Endothelial cell of umbilical vein (primary cell): ENCODE measurements around the gene TTC27. TPM values are rescaled to one million over a fixed set of nuclear protein-coding genes. Genes with fewer than 3 reads are reported as not detected.

Experiments
- BruUV-seq: library from RNA; stranded (reverse); fragments of 400-500 nt; replicated peaks from 2 replicates; lab custom pipeline; 2021; lab: Mats Ljungman, UMichigan
- CTCF ChIA-PET: fragments of 300-600, 350-600 bp; sonication (Branson Sonifier 250); formaldehyde crosslinking; loops from one replicate; lab custom pipeline; 2021; ENCODE audit warnings: antibody characterized with exemption, inconsistent platforms; lab: Charles Lee
- POLR2A ChIA-PET: fragments of 300-600, 350-600 bp; sonication (Branson Sonifier 250); formaldehyde crosslinking; loops from one replicate; lab custom pipeline; 2021; ENCODE audit warnings: antibody characterized with exemption, inconsistent platforms; lab: Charles Lee
- DNase-seq: peaks from one replicate; pipeline ENCODE4 v3.0.0-alpha.2; 2011; ENCODE audit warnings: low read depth, low spot score
- FAIRE-seq: peaks from 2 replicates; lab custom pipeline; 2011; peaks lifted over from hg19 to GRCh38; lab: Jason Lieb, UNC
- H2AFZ ChIP-seq: 2 replicates; pipeline ENCODE4 v1.6.0; 2012; ENCODE audit warnings: low read depth, low read length, control low read depth, inconsistent platforms
- H3K27ac ChIP-seq: 2 replicates; pipeline ENCODE4 v1.5.1; 2011; ENCODE audit warnings: low read depth, mild to moderate bottlenecking, control low read depth, low read length, moderate library complexity; ENCODE audit not compliant: insufficient read depth
- H3K27me3 ChIP-seq, 2 experiments: 2 replicates each; pipeline versions ENCODE4 v1.6.0 to v1.6.1; 2011; ENCODE audit warnings: low read length in 2 of 2, mixed read lengths in 1 of 2; ENCODE audit not compliant: control insufficient read depth in 2 of 2, insufficient read depth in 2 of 2
- H3K36me3 ChIP-seq, 2 experiments: 2 replicates in 1 of 2; 3 replicates in 1 of 2; pipeline ENCODE4 v1.5.1; 2011; ENCODE audit warnings: low read length in 2 of 2, mild to moderate bottlenecking in 1 of 2, moderate library complexity in 1 of 2; ENCODE audit not compliant: control insufficient read depth in 2 of 2, insufficient read depth in 2 of 2; ENCODE audit errors: extremely low read depth in 1 of 2
- H3K4me1 ChIP-seq: 3 replicates; pipeline ENCODE4 v1.5.1; 2011; ENCODE audit warnings: mild to moderate bottlenecking, low read length; ENCODE audit not compliant: control insufficient read depth, insufficient read depth; ENCODE audit errors: extremely low read depth
- H3K4me2 ChIP-seq: 2 replicates; pipeline ENCODE4 v1.6.1; 2011; ENCODE audit warnings: low read length, control low read depth, mixed read lengths; ENCODE audit not compliant: insufficient read depth
- H3K4me3 ChIP-seq, 3 experiments: fragments of 200-600 bp in 1 of 3; sonication (generic), shearing (Covaris generic) in 1 of 3; replicated peaks in 1 of 3; 2 replicates each; pipeline ENCODE4 v1.5.1; 2011 to 2016; ENCODE audit warnings: control low read depth in 3 of 3, low read length in 3 of 3, mild to moderate bottlenecking in 2 of 3, inconsistent platforms in 1 of 3, low read depth in 1 of 3, moderate library complexity in 1 of 3; ENCODE audit not compliant: insufficient read depth in 1 of 3
- H3K79me2 ChIP-seq: 2 replicates; pipeline ENCODE4 v1.6.0; 2012; ENCODE audit warnings: low read length, inconsistent platforms; ENCODE audit not compliant: control insufficient read depth, insufficient read depth
- H3K9ac ChIP-seq: replicated peaks from 2 replicates; pipeline ENCODE3; 2011; ENCODE audit warnings: low read length, control low read depth; ENCODE audit not compliant: insufficient read depth; ENCODE audit errors: extremely low read depth
- H3K9me1 ChIP-seq: replicated peaks from 3 replicates; pipeline ENCODE4 v1.6.0; 2011; ENCODE audit warnings: mild to moderate bottlenecking, low read length; ENCODE audit not compliant: control insufficient read depth, insufficient read depth; ENCODE audit errors: extremely low read depth
- H3K9me3 ChIP-seq: replicated peaks from 2 replicates; pipeline ENCODE4 v1.5.1; 2012; ENCODE audit warnings: low read length, inconsistent platforms; ENCODE audit not compliant: control insufficient read depth, insufficient read depth
- H4K20me1 ChIP-seq: replicated peaks from 2 replicates; pipeline ENCODE3; 2011; ENCODE audit warnings: mild to moderate bottlenecking, low read length; ENCODE audit not compliant: control insufficient read depth, insufficient read depth; ENCODE audit errors: extremely low read depth
- CTCF ChIP-seq, 2 donors: IDR thresholded peaks; 1 replicate in 1 of 2; 2 replicates in 1 of 2; pipeline ENCODE4 v1.5.1; 2011; ENCODE audit warnings: low read length in 2 of 2, mild to moderate bottlenecking in 2 of 2, moderate library complexity in 2 of 2, control low read depth in 1 of 2, inconsistent platforms in 1 of 2, low read depth in 1 of 2; ENCODE audit not compliant: insufficient read depth in 1 of 2; ENCODE audit errors: extremely low read depth in 1 of 2
- EZH2 ChIP-seq: IDR thresholded peaks from 2 replicates; pipeline ENCODE4 v1.6.1; 2012; ENCODE audit warnings: borderline replicate concordance, low read depth, mild to moderate bottlenecking, moderate library complexity, low read length, inconsistent platforms; ENCODE audit not compliant: severe bottlenecking
- FOS ChIP-seq: IDR thresholded peaks from 2 replicates; pipeline ENCODE4 v1.6.1; 2011; ENCODE audit warnings: mild to moderate bottlenecking, low read length, moderate library complexity, borderline replicate concordance; ENCODE audit not compliant: insufficient read depth
- GATA2 ChIP-seq: IDR thresholded peaks from 2 replicates; pipeline ENCODE4 v1.7.0; 2011; ENCODE audit warnings: low read depth, mild to moderate bottlenecking, moderate library complexity, mixed read lengths, low read length; ENCODE audit not compliant: insufficient read length, insufficient read depth
- JUN ChIP-seq: IDR thresholded peaks from 2 replicates; pipeline ENCODE4 v1.6.1; 2011; ENCODE audit warnings: borderline replicate concordance, low read depth; ENCODE audit not compliant: insufficient read length, insufficient read depth
- MAX ChIP-seq: IDR thresholded peaks from 2 replicates; pipeline ENCODE4 v1.6.1; 2011; ENCODE audit not compliant: insufficient read depth, insufficient read length
- MYC ChIP-seq: IDR thresholded peaks from one replicate; pipeline ENCODE4 v1.6.1; 2011; ENCODE audit warnings: mild to moderate bottlenecking, low read depth, low read length
- POLR2A ChIP-seq: IDR thresholded peaks from 2 replicates; pipeline ENCODE4 v1.6.1; 2012; ENCODE audit warnings: low read depth, mild to moderate bottlenecking, control low read depth, low read length
- POLR2AphosphoS5 ChIP-seq: IDR thresholded peaks from 2 replicates; pipeline ENCODE4 v1.6.1; 2012; ENCODE audit warnings: low read depth, mild to moderate bottlenecking, control low read depth, low read length, moderate library complexity; ENCODE audit not compliant: insufficient read depth
- dilution Hi-C: fragments of 300-500 bp; cut with MboI; formaldehyde crosslinking; loops from one replicate; pipeline ENCODE4 v1.15.0; 2019; ENCODE audit warnings: low sequenced_read_pairs; ENCODE audit not compliant: extremely low pct_ligation_motif_present
- intact Hi-C: fragments of 100-400 bp; cut with micrococcal nuclease; formaldehyde crosslinking; loops from one replicate; pipeline ENCODE4 v1.10.0; 2022
- polyA plus RNA-seq, 4 experiments: library from polyadenylated mRNA; depleted of rRNA in 3 of 4; stranded (reverse) in 3 of 4; unstranded in 1 of 4; fragments of >200 nt; gene quantifications; 2 replicates each; pipeline versions ENCODE4 v1.2.1 to v1.2.3, GENCODE V29; 2011 to 2012; ENCODE audit warnings: missing spikeins in 1 of 4
- total RNA-seq: library from RNA; stranded (reverse); gene quantifications from 2 replicates; pipeline ENCODE4 v1.2.3, GENCODE V29; 2021

Gene TTC27
- total and polyA plus RNA-seq, 2 donors (not counting 3 experiments of a cell fraction or from before 2014, with no cell fraction given) = 16.3 to 20.1 TPM

GRCh38 chr2:32702303-32703064 is 74.6 kb downstream of the TTC27 start:
- no peak overlapping the region for H3K4me3 ChIP-seq
- dilution Hi-C loops (no loop called here), intact Hi-C loops (no loop called here)
- no peak overlapping the region for H3K4me2 ChIP-seq
- H2AFZ ChIP-seq = no peak overlapping the region
- peaks cover 0 to 3% of the 10 kb centered on the region in 2 experiments for H3K36me3 ChIP-seq
- no peaks in the 10 kb centered on the region for H4K20me1 ChIP-seq
- no peak for DNase-seq
- no TSS peak for BruUV-seq
- H3K79me2 ChIP-seq = no peaks in the 10 kb centered on the region
- H3K27ac ChIP-seq = no peak overlapping the region
- CTCF ChIA-PET = interaction anchor here (1.3 kb wide), 1 partner anchor 19 kb away, joined by 3 read pairs; no protein-coding TSS in a partner anchor
- POLR2A ChIA-PET = no interaction called here
- H3K9me1 ChIP-seq = no peaks in the 10 kb centered on the region
- no peak for FAIRE-seq
- H3K4me1 ChIP-seq = no peaks in the 10 kb centered on the region
- no peak for TF ChIP-seq POLR2A
- TF ChIP-seq MAX = no peak
- TF ChIP-seq GATA2 = no peak
- no peak for TF ChIP-seq POLR2AphosphoS5
- no peak for TF ChIP-seq JUN
- no peak for TF ChIP-seq CTCF (IDR thresholded peaks at IDR 0.05; ENCODE audit: extremely low read depth in 1 of 2, insufficient read depth in 1 of 2, low read depth in 1 of 2, low read length in 2 of 2)
- no peak for TF ChIP-seq MYC
- TF ChIP-seq EZH2 = no peak
- no peak for TF ChIP-seq FOS
- H3K9me3 ChIP-seq = no peaks in the 10 kb centered on the region
- H3K27me3 ChIP-seq = no peaks in the 10 kb centered on the region
- no peak overlapping the region for H3K9ac ChIP-seq
